HG03135 (cell line): Measurements from ENCODE around the gene MGAT5.
A peak's percentile ranks its signal among the peaks of the same experiment; 100 is the strongest.
"Not testable (repeated sequence)": the region's sequence is repeated elsewhere in the genome, so short reads cannot be mapped to it uniquely, and the experiment has no call there.

ENCODE experiments used
- ATAC-seq: cut with Tn5 transposase; IDR thresholded peaks from one replicate; pipeline ENCODE4 v1.9.1; 2021; ENCODE audit warnings: mild to moderate bottlenecking, moderate library complexity; ENCODE audit not compliant: unreplicated experiment

Gene MGAT5

DNA sequence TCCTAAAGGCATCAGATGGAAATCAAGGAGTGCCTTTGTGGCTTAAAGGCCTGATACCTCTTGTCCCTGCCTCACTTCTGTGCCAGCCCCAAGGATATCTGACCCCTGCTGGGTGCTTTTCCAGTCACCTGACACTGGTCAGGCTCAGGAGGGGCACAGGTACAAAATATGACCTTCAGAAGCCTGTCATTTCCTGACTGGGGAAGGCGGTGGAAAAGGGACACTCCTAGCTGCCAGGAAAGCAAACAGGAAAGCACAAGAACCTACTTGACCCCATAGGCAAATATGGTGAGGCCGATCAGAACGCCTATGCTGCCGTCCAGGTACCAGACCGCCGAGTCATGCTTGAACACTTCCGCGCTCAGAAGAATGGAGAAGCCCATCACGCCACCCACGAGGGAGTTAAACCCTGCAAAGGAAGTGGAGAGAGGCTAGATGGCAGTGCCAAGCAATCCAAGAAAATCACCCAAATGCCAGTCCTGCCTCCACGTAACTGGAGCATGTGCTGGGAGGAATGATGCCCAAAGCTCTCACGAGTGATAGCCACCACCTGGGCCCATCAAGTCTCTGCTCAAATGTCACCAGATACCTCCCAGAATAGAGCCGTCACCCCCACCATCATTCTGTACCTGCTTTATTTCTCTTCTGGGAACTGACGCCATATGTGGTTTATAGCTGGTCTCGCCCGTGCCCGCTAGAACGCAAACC is 204.0 kb downstream of the MGAT5 start:
- ATAC-seq = no peak

DNA sequence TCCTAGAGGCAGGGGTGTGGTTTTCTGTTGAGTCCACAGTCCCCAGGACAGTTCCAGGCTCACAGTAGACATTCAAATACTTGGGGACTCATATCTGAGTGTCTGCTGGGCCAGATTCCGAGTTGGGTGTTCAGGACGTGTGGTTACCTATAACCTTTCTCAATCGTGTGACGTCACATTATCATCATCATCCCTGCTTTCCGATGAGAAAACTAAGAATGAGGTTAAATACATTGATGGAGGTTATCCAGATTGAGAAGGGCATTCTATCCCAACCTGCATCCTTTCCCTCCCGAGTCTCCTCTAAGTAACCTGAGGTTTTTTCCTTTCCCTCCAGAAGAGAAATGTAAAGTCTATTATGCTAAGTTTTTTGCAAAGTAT is 204.6 kb downstream of the MGAT5 start:
- ATAC-seq = no peak

DNA sequence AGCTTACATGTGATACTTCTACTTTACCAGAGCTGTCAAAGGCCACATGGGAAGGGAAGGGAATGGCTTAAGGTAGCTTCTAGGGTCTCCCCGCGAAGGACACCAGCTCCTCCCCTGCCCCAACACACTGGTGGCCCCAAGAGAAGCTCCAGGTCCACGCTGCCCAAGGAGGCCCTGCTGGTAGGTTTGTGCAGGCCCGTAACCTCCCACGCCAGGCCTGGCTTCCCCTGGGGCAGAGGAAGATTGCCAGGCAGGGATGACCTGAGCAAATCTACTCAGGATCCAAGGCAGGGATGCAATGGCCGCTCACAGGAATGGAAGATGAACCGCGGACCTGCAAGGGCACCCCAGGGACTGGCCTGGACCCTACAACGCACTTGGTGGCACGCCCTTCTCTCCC is 205.1 kb downstream of the MGAT5 start:
- ATAC-seq = no peak

DNA sequence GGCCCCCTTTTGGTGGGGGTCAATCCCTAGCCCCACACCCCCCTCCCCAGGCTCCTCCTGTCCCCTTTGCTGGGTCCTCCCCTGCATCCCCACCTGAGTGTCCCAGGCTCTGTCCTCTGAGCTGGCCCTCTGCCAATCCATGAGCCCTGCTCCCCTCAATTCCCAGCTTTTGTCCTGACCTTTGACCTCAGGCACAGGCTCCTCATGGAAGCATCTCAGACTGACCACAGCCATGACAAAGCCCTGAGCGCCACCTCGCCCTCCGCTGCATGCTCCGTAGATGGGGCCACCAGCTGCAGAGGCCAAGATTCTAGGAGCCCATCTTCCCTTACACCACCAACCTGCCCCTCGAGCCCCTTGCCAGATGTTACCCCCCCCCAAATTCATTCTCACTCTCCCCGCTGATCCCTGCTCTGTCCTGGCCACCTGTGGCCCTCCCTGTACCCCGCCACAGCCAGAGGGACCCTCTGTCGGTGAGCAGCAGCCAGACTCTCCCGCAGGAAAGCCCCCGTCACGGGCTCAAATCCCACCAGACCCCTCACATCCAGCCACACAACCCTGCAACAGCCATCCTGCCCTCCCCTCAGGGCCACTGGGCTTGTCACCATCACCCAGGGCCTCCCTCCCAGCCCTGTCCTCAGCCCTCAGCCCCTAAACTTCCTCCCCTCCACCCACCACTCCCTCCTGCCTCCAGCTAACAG is 206.0 kb downstream of the MGAT5 start:
- ATAC-seq = no peak

DNA sequence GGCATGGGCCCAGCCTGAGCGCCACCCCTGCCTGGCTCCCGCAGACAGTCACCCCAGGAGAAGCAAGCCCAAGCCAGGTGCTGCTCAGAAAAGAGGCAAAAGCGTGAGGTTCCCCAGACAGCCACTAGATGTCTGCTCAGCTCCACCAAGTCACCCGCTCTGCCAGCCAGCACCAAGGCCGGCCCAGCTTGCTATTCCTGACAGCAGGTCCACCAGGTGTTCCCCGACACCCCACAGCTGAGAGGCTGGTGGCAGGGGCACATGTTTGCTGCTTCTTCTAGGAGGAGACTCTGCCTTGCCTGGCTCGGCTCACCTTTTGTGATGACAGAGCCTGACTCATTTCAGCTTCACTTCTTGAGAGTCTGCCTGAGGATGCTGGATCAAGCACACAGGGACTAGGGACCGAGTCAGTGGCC is 206.7 kb downstream of the MGAT5 start:
- ATAC-seq = peak; percentile 89

DNA sequence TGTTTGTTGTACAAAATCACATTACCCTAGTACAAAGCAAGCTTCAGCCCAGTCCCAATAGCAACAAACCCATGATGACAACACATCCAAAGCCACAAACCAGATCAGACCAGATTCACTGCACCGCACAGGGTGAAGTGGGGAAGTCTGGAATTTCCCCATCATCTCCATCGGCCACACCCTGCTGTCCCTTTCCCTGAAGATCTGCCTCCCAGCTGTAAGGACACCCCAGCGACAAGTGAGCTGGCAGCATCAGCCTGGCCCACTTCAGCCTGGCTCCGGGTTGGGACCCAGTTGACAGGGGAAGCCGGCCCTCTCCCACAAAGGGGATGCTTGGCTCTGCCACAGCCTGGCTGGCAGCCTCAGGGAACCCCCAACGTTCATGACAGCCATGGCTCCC is 207.6 kb downstream of the MGAT5 start:
- ATAC-seq = no peak

DNA sequence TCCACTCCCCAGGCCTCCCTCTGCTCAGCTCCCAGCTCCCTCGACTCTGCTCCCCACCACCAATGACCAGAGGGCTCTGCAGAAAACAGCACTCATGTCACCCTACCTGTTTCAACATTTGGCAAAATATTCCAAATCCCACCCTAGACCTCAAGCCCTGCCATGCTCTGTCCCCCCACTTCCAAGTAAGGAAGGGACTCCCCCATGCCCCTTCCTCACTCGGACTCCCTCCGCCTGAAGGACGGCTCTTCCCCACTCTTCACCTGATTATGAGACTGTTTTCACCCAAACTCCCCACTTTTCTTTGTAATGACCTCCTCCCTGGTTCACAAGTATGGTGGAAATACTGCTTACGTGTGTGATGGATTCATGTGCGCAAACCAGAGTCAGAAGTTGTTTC is 208.4 kb downstream of the MGAT5 start:
- no peak for ATAC-seq

DNA sequence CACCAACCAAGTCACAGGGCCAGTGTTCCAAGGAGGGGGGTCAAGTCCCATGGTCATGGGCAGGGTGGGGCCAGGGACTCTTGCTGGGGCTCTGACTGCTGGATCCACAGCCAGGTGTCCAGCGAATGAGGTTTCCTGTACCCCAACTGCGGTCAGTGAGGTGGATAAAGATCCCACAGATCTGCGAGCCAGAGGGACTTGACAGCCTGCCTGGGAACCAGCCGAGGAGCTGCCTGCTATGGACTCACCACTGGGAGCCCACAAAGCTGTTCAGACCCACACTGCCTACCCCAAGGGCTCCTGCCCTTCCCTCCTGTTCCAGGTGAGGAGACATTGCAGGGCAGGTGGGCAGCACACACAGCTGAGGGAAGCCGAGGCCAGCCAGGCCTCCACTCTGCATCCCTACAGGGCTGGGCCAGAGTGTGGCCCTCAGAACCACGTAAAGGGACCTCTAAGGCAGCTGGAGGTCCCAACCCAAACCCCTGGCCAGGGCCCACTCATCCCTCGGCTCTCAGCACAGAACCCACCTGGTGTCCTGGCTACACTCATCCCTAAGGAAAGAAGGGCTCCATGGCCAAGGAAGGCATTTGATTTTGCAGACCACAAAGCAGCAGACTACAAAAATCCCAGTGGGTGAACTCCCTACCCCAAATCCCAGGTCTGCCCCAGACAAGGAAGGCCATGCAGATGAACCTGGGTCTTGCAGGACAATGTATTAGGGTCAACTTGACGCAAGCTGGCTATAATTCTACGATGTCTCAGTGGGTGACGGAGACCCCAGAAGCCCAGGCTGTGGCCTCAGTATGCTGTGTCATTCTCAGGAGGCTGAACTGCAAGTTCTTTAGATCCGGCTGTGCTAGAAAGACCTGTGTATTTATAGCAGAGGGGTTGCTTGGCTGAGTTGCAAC is 209.2 kb downstream of the MGAT5 start:
- ATAC-seq = no peak

DNA sequence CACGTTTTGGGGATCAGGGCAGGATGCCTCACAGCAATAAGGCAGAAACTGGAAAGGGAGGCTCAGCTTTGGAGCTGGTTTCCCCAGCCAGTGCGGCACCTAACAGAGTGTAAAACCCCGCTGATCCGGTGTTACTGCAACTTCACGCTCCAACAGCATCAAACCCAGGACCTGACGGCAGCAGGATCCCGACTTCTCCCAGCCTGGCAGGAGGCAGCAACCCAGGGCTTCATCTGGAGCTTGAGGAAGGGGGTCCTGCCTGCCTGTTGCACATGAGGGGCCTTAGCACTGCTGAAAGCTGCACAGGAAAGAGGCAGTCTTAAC is 209.8 kb downstream of the MGAT5 start:
- no peak for ATAC-seq

DNA sequence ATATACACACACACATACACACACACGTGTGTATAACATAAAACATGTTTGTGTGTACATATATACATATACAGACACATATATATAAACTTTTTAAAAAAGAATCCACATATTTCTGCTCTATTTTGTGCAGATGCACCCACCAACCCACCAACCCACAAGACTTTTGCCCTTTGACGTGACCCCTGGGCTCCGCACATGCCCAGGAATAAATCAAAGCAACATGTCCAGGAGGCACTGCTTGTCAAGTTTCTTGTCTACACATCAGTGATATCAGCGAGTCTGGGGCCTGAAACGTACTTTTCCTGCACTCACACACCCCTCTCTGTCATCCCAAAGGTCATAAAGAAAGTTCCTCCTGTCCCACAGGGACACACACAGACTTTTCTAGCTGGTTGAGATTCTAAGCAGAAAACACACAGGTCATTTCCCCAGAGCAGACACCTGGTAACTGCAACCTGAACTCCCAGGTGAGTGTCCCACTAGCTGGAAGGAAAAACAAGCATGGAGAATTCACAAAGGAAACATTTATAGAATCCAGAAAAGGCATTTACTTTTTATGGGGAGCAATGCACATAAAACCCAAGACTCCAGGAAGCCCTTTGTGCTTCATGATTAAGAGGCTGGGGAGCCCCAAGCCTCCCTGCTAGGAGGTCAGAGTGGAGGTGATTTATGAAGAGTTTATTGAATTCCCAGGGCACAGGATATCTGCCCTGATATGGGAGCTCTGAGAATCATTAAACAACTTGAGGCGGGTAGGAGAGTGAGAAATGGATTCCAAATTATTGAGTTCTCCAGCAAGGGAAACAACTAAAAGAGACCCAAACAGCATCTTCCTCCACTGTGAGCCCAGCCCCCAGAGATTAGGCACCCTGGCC is 211.6 kb downstream of the MGAT5 start:
- ATAC-seq = no peak

DNA sequence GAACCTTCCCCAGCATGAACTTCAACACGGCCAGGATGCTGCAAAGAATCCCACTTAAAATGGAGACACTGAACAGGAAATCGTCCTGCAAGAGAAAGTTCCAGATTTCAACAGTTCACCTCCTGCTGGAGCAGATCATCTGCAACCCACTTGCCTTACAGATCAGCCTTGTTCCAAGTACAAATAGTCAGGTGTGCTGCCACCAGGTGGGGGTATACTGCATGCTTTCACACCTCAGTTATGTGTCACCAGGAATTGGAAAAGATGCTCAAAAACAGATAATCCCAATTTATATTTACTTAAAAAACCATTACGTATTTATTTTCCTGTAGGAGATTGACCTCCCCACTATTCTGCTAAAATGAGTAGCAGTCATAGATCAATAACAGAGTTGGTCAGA is 212.3 kb downstream of the MGAT5 start:
- ATAC-seq = no peak

DNA sequence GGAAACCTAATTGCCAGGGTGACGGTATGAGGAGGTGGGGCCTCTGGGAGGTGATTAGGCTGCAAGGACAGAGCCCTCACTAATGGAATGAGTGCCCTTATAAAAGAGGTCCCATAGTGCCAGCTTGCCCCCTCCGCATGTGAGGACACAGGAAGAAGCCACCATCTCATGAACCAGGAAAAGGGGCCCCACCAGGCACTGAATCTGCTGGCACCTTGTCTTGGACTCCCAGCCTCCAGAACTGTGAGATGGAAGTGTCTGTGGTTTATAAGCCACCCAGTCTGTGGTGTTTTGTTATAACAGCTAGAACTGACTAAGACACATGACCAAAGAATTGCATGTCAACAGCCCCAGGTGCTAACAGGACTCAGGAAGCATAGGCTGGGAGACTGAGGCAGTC is 214.3 kb downstream of the MGAT5 start:
- no peak for ATAC-seq

DNA sequence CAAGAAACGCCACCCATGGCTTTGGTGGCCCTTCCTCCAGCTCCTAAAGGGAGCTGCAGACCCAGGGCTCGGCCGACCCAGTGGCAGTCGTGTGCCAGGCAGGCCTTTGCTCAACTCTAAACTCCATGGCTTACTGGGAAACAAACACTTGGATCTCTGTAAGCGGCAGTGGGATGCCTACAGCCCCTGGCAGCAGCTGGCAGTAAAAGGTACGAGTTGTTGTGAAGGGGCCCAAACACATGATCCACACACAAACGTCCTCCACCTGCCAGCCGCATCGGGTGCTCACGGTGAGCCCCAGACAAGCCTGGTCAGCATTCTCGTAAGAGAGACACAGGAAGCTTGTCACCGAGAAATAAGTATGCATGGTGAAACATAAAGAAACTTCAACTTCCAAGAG is 214.9 kb downstream of the MGAT5 start:
- no peak for ATAC-seq

DNA sequence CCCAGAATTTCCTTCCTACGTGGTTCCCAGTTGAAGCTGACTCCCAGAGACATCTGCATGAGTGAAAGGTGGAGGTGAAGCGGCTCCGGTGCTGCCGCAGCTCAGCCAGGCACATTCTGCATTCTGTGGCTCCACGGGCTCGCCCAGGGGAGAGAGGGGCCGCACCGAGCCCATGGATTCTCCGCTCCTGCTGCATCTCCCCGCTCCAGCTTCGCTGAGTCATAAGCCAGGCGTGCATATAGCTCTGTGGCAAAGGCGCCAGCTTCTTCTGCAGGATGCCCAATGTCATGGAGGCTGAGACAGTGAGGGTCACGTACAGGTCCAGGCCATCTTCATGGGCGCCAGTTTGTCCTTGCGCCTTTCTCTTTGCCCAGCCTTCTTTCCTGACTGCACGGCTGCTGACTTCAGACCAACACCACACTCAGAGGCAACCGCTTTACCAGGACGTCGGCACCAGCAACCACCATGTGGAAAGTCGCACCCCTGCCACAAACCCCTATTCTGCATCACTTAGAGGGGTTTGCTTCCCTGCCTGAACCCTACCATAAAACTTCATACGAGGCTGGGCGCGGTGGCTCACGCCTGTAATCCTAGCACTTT is 215.7 kb downstream of the MGAT5 start:
- no peak for ATAC-seq

DNA sequence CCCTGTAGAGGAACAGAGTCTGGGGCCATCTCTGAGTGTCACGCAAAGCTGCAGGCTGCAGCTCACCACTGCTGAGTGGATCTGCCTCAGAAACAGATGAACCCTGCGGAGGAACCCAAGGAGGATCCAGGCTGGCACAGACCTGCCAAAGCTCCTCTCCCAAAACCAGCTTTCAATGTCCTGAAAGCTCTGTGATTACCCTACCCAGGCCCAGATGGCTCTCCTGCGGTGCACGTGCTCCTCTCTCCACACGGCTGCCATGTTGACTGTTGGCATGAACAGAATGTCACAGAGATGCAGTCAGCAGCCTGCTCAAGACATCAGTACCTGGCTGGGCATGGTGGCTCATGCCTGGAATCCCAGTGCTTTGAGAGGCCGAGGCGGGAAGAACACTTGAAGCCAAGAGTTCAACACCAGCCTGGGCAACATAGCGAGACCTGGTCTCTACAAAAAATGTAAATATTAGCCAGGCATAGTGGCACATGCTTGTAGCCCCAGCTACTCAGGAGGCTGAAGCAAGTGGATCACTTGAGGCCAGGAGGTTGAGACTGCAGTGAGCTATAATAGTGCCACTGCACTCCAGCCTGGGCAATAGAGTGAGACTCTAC is 216.8 kb downstream of the MGAT5 start:
- no peak for ATAC-seq

DNA sequence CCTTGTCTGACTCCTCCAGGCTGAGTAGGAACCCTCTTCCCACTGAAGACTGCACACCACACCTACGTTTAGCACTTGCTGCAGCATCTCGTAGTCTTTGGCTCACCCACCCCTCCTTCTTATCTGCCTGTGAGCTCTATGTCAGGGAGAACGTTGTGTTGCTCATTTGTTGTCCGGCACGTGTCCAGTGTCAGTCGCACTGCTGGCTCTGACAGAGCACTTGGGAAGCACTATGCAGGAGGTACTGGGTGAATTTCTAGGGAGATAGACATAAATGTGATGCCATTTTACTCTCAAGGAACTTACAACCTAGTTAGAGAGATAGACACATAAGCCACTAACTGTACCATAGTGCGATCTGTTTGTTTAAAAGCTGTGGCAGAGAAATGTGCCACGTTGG is 223.1 kb downstream of the MGAT5 start:
- ATAC-seq = not testable (repeated sequence)

DNA sequence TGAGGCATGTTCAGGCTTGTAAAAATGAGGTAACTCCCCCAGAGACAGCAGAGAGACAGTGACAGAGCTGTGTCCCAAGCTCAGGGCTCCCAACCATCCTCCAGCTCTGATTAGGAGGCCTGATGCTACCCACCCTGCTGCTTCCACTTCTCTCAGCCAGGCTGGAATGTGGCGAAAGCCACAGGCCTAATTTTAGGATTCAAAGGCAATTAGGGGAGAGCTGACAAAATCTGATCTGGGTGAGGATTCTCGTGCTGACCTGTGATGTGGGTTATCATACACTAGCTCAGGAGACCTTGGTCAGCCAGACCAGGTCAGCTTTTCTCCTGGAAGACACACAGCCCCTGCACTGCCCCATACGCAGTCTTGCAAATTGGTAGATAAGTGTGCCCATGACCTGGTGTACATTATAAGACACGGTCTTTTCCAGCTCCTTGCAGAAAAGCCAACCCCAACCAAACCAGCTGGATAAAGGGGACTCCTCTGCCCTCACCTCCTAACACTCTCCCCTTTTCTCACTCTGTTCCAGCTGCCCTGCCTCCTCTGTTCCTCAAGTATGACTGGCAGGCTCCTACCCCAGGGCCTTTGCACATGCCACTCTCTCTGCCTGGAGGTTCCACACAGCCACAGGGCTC is 225.9 kb downstream of the MGAT5 start:
- no peak for ATAC-seq

DNA sequence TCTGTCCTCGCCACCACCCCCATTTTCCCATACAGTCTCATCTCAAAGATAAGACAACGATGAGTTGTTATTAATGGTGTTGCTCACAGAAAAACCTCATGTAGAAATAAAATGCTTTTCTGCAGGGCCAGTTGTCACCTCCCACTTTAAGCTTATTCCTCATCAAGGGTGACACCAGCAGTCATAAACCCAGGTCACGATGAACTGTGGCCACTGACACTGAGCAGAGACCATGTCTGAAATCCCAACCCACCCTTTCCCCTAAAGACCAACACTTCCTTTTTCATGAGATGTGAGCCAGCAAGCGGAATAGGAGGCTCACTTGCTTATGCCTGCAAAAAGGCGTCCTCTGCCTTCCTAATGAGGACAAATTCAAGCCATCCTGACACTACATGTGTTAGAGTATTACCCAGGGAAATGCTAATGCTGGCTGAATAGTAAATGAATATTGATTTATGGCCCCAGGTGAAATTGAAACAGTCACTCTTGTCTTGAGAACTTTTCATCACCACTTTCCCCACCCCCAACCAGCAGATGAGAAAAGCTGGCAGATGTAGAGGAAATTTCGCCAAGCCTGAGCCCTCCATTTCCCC is 228.4 kb downstream of the MGAT5 start:
- no peak for ATAC-seq

DNA sequence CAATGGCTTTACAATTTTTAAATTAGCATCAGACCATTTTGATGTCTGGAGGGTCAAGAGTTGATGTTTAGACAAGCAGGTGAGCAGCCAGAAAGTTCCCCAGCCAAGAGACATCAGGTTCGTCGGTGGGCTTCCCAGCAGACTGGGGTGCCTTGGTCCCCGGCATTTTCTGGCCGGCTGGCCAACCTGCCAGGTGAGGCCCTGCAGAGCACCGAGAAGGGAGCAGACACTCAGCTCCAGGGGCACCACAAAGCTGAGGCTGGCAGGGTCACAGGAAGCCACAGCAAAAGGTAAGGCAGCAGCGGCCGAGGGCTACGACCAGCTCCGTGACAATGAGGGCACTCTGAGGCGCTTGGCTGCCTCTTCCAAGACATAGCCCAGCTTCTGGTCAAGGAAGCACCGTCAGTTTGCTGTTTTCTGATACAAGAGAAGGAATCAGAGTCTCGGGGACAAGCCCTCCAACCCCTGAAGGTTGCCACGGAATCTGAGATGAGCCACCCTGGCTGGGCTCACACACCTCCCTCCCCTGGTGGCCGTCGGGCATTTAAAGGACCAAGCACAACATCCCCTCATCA is 229.0 kb downstream of the MGAT5 start:
- no peak for ATAC-seq
